CD4-positive, alpha-beta T cell treated with Interleukin-15 for 1 hour (primary cell): Measurements from ENCODE around the gene SP1.
"Not testable (repeated sequence)": the region's sequence is repeated elsewhere in the genome, so short reads cannot be mapped to it uniquely, and the experiment has no call there.

Experiments
- DNase-seq: peaks from one replicate; pipeline ENCODE4 v3.0.0-alpha.2; 2020

Gene SP1

DNA sequence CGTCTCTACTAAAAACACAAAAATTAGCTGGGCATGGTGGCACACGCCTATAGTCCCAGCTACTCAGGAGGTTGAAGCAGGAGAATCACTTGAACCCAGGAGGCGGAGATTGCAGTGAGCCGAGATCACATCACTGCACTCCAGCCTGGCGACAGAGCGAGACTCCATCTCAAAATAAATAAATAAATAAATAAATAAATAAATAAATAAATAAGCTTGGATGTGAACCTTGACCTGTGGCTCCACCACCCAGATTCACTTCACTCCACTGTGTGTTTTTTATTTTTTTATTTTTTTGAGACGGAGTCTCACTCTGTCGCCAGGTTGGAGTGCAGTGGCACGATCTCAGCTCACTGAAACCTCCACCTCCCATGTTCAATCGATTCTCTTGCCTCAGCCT, 18.3 kb upstream of the SP1 start:
- not testable (repeated sequence) for DNase-seq

DNA sequence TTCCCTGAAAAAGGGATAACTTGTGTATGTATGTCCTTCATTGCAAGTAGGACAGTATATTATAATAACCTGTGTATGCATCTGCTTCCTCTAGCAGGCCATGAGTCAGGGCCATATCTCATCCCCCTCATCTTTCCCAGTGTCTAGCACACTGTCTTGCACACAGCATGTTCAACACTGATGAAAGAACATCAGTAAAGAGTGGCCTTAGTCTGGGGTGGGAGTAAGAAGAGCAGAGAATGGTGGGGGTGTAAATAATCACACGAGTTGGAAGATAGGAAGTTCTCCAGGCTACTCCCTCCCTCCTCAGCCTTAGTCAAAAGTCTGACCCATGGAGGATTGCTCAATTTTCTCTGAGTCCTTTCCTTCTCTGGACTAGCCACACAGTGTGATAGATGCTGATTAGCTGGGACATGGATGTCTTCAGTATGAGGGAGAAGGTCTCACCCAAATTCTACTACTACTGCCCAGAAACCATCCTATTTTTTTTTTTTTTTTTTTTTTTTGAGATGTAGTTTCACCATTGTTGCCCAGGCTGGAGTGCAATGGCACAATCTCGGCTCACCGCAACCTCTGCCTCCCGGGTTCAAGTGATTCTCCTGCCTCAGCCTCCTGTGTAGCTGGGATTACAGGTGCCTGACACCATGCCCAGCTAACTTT, 14.6 kb upstream of the SP1 start:
- DNase-seq: no peak

DNA sequence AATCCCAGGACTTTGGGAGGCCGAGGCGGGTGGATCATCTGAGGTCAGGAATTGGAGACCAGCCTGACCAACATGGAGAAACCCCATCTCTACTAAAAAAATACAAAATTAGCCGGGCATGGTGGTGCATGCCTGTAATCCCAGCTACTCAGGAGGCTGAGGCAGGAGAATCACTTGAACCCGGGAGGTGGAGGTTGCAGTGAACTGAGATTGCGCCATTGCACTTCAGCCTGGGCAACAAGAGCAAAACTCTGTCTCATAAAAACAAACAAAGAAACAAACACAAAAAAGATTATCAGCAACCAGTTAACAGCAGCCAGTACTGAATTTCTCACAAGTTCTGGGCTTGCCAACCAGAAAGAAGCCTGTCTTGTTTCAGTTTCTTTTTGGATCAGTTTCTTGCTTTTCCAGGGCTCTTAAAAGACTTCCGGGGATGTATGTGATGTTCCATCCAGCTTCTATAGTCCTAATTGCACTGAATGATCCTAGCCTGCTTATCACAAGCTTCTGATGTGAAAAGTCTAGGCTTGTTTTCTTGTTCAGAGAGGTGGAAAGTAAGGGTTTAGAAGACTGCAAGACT, 6.3 kb upstream of the SP1 start:
- not testable (repeated sequence) for DNase-seq

DNA sequence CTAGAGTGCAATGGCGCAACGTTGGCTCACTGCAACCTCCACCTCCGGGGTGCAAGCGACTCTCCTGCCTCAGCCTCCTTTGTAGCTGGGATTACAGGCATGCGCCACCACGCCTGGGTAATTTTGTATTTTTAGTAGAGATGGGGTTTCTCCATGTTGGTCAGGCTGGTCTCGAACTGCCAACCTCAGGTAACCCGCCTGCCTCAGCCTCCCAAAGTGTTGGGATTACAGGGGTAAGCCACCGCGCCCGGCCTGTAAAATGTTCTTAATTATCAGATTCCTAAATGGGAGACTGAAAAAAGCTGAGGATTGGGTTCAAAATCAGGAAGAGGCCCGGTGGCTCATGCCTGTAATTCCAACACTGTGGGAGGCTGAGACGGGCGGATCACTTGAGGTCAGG, 5.7 kb upstream of the SP1 start:
- DNase-seq: not testable (repeated sequence)

DNA sequence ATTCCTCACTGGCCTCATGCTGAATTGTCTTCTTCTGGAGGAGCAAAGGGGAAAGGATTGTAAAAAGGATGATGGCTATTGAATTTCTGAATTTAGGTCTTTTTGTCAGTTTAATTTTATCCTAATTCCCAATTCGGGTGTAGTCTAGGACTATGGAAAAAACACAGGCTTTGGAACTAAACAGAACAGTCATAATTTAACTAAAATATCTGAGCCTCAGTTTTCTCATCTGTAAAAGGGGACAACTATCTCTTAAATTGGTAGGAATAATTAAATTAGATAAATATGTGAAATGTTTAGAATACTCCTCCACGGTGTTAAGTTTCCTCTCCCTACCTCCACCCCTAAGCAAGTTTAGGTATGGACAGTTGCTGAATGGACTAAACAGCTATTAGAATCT, 3.2 kb upstream of the SP1 start:
- no peak for DNase-seq

DNA sequence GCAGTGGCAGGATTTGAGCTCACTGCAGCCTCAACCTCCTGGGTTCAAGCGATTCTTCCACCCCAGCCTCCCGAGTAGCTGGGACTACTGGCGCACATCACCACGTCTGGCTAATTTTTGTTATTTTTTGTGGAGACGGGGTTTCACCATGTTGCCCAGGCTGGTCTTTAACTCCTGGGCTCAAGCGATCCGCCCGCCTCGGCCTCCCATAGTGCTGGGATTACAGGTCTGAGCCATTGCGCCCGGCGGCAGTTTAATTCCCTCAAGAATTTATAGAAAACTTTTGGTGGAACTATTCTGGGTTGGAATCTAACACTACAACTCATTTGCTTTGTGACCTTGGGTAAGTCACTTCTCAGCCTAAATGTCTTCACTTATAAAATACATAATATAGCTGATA, 1.8 kb upstream of the SP1 start:
- no peak for DNase-seq

DNA sequence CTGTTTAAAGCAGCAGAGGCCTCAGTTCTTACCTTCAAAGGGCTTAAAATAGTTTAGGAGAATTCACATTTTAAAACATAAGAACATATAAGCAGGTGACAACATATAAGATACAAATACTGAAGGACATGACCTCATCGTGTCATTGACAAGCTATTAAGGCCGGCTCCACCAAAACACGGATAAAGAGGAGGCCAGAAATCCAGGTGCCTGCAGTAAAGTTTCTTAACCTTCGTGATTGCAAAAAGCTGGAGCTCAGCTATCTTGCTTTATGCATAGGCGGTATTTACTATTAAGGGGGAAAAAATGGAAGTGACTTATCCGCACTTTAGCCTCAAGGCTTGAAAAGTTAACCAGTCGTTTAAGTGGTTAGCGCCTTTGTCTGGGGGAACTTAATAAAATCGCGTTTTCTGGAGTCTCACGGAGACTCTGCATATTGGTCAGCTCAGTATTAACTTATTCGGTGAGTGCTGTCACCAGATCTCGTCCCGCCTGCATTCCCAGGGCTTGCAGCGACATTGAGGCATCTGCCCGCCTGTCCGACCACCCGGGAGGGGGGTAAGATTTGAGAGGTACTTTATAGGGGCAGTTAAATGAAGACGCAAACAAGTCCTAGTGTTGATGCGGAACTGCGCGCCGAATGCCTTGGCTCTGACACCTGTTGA, 1.1 kb upstream of the SP1 start:
- DNase-seq: no peak

DNA sequence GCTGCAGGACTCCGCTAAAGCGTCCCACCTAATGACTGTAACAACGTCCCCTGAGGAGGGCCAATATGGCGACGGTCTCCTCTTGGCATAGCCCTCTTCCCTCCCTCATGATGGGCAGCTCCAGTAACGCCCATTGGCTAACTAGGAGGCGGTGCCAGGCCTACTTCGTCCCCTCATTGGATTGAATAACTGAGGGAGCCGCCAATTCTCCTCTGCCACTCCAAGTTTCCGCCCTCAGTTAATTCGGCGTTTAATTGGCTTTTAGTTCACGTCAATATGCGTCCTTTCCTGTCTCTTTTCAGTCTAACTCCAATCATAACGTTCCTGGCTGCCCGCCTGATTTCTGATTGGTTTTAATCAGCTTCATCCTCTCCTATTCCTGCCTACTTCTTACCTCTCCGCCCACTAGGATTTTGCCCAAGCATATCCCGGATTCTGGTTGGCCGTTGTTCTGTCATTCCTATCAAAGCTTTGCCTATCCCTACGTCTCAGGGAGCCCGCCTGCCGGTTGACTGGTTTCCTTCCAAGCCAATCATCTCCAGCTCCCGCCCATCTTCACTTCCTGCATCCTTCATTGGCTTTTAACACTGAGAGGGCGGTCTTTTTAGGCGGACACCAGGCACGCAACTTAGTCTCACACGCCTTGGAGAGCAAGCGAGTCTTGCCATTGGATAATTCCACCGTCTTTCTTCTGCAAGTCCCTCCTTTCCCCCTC, 430 bp upstream of the SP1 start:
- peak; percentile 100 for DNase-seq

DNA sequence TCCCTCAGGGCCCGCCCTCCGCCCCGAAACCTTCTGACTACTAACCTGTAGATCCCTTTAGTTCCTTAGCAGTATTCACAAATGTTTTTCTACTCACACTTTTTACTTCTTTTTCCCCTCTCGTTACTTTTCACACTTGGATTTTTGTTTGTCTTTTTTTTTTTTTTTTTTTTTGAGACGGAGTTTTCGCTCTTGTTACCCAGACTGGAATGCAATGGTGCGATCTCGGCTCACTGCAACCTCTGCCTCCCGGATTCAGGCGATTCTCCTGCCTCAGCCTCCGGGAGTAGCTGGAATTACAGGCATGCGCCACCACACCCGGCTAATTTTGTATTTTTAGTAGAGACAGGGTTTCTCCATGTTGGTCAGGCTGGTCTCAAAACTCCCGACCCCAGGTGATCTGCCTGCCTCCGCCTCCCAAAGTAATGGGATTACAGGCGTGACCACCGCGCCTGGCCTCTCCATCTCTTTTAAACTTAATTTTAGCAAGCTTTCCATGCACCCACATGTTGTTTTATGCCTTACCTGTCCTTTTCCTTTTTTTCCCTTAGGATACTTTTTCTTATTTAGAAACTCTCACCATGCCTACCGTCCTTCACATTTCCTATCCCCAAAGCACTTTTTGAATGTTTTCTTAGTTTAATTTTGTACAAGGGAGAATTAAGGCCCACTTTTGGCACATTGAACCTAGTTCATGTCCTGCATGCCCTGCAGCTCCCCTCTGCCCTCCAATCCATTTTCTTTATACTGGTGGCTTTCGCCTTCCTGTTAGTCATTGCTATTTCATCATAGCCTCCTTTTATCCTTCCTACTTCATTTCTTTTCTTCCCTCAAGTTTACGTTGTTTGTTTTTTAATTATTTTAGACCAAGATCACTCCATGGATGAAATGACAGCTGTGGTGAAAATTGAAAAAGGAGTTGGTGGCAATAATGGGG, 1.1 kb downstream of the SP1 start:
- DNase-seq: no peak

DNA sequence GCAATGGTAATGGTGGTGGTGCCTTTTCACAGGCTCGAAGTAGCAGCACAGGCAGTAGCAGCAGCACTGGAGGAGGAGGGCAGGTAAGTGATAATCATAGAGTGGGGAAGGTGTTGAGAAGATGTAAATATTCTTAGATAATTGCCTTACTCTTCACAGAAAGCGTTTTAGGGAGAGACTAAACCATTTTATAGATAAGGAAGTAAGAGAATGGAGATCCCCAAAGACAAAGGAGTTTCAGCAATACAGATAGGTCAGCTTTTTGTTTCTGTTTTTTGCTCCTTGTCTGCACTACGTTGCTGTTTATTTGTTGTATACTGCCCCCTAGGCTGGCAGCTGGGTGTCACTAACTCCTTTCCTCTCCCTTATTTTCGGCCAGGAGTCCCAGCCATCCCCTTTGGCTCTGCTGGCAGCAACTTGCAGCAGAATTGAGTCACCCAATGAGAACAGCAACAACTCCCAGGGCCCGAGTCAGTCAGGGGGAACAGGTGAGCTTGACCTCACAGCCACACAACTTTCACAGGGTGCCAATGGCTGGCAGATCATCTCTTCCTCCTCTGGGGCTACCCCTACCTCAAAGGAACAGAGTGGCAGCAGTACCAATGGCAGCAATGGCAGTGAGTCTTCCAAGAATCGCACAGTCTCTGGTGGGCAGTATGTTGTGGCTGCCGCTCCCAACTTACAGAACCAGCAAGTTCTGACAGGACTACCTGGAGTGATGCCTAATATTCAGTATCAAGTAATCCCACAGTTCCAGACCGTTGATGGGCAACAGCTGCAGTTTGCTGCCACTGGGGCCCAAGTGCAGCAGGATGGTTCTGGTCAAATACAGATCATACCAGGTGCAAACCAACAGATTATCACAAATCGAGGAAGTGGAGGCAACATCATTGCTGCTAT, 2.0 kb downstream of the SP1 start:
- DNase-seq: peak; percentile 57

DNA sequence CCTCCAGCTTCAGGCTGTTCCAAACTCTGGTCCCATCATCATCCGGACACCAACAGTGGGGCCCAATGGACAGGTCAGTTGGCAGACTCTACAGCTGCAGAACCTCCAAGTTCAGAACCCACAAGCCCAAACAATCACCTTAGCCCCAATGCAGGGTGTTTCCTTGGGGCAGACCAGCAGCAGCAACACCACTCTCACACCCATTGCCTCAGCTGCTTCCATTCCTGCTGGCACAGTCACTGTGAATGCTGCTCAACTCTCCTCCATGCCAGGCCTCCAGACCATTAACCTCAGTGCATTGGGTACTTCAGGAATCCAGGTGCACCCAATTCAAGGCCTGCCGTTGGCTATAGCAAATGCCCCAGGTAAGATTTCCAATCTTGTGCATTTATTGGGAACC, 3.3 kb downstream of the SP1 start:
- no peak for DNase-seq

DNA sequence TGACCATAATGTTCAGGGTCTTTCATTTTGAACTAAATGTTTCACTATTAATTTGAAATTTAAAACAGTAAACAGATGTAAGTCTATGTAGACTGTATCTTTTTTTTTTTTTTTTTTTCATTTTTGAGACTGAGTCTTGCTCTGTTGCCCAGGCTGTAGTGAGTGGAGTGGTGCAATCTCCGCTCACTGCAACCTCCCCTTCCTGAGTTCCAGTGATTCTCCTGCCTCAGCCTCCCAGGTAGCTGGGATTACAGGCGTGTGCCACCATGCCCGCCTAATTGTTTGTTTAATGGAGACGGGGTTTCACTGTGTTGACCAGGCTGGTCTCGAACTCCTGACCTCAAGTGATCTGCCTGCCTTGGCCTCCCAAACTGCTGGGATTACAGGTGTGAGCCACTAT, 6.4 kb downstream of the SP1 start:
- not testable (repeated sequence) for DNase-seq

DNA sequence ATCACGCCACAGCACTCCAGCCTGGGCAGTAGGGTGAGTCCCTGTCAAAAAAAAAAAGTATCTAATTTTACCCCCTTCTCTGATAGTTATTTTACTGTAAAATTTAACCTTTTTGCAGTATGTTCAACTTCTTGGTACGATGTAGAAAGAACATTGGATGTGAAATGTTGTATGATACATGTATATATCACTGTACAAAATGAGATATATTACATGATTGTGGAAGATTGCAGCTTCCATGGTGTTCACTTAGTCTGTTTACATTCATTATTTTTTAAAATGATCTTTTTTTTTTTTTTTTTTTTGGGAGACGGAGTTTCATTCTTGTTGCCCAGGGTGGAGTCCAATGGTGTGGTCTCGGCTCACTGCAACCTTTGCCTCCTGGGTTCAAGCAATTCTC, 9.0 kb downstream of the SP1 start:
- DNase-seq: no peak

DNA sequence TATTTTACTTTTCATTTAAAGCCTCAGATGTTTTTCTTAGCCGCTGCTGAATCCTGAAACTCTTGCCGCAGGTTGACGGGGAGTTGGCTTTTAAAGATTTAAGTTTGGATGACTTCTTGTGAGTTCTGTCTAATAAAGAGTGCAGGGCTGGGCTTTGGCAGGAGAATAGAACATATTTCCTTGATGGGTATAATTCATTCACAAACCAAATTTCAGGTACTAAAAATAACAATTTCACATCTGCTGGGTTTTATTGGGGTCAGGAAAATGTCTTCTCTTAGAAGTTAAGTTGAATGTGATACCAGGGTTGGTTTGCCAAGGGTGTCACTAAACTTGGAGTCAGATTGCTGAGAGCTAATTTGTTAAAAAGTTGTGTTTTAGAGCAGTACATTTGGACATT, 9.7 kb downstream of the SP1 start:
- DNase-seq: no peak

DNA sequence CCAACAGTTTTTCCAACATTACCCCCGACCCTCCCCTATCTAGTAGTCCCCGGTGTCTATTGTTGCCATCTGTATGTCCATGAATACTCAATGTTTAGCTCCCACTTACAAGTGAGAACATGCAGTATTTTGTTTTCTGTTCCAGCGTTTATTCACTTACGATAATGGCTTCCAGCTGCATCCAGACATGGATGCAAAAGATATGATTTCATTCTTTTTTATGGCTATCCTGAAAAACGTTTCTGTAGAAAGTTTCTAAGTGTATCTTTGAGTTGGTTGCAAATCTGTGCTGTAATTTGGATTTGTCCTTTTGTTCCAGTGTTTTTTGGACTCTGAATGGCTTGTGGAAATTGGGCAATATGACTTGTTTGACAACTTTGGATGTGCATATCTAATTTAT, 11.7 kb downstream of the SP1 start:
- no peak for DNase-seq

DNA sequence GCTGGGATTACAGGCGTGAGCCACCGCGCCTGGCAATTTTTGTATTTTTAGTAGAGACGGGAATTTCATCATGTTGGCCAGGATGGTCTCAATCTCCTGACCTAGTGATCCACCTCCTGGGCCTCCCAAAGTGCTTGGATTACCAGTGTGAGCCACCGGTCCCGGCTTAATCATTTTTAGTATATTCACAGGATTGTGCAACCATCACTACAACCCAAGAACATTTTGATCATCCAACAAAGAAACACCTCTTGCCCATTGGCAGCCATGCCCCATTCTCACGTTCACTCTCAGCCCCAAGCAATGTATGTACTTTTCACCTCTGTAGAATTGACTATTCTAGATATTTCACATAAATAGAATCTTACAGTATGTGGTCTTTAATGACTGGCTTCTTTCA, 19.9 kb downstream of the SP1 start:
- DNase-seq: no peak

DNA sequence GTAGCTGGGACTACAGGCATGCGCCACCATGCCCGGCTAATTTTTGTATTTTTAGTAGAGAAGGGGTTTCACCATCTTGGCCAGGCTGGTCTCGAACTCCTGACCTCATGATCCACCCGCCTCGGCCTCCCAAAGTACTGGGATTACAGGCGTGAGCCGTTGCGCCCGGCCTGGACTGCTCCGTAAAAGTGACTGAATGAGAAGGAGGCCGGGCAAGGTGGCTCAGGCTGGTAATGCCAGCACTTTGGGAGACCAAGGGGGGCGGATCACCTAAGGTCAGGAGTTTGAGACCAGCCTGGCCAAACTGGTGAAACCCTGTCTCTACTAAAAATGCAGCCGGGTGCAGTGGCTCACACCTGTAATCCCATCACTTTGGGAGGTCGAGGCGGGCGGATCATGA, 22.4 kb downstream of the SP1 start:
- not testable (repeated sequence) for DNase-seq

DNA sequence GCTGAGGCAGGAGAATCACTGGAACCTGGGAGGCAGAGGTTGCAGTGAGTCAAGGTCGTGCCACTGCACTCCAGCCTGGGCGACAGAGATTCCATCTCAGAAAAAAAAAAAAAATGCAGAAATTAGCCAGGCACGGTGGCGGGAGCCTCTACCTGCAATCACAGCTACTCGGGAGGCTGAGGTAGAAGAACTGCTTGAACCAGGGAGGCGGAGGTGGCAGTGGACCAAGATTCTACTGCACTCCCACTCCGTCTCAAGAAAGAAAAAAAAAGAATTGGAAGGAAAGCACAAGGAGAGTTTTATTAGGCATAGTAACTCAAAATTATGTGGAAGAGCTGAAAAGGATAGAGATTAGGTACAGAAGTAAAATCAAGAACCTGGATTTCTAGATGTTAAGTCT, 22.9 kb downstream of the SP1 start:
- no peak for DNase-seq

DNA sequence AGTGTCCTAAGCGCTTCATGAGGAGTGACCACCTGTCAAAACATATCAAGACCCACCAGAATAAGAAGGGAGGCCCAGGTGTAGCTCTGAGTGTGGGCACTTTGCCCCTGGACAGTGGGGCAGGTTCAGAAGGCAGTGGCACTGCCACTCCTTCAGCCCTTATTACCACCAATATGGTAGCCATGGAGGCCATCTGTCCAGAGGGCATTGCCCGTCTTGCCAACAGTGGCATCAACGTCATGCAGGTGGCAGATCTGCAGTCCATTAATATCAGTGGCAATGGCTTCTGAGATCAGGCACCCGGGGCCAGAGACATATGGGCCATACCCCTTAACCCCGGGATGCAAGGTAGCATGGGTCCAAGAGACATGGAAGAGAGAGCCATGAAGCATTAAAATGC, 31.0 kb downstream of the SP1 start:
- no peak for DNase-seq

DNA sequence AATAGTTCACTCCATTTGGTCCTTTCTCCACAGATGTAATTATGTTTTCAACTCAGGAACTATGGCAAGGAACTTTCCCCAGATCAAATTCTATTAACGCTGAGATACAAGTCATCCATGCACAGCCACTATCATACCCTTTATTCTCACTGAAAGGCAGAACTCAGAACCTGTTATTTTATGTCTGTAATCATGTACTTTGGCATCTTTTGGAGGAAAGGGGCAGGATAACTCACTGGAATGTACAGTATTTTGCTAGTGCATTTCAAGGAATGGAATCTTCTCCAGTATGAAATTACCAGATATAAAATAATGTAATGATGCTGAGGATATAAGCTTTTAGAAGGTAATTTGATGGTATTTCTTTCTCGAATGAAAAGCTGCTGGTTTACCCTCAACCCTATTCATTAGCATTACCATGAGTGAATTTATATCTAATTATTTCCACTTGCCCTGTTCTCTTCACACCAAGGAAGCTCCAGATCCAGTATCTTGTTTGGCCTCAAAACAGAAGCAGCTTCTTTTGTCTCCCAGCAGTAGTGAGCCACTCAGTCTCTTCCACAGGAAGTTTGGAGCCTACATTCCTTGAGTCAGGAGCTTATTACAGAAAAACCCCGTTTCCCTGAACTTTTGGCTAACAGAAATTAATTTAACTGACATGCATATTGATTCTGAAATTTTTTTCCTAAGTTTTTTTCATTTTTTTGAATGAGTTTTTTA, 33.7 kb downstream of the SP1 start:
- DNase-seq: no peak
